T47D (cell line): ENCODE data around the gene CDC34.

Source experiments
- DNase-seq, 2 experiments: peaks; one replicate each; pipeline versions ENCODE4 v3.0.0 to v3.0.0-alpha.2; 2011 to 2012; ENCODE audit warnings: low read depth in 1 of 2, low spot score in 1 of 2
- JUND ChIP-seq: IDR thresholded peaks from 2 replicates; pipeline ENCODE4 v1.6.1; 2012; ENCODE audit warnings: low read depth
- in situ Hi-C: cut with HindIII; loops from 2 replicates; pipeline ENCODE4 v1.10.0; 2016; ENCODE audit warnings: low sequenced_read_pairs, low pct_unique_long_range_greater_than_20kb

The CDC34 gene

DNA sequence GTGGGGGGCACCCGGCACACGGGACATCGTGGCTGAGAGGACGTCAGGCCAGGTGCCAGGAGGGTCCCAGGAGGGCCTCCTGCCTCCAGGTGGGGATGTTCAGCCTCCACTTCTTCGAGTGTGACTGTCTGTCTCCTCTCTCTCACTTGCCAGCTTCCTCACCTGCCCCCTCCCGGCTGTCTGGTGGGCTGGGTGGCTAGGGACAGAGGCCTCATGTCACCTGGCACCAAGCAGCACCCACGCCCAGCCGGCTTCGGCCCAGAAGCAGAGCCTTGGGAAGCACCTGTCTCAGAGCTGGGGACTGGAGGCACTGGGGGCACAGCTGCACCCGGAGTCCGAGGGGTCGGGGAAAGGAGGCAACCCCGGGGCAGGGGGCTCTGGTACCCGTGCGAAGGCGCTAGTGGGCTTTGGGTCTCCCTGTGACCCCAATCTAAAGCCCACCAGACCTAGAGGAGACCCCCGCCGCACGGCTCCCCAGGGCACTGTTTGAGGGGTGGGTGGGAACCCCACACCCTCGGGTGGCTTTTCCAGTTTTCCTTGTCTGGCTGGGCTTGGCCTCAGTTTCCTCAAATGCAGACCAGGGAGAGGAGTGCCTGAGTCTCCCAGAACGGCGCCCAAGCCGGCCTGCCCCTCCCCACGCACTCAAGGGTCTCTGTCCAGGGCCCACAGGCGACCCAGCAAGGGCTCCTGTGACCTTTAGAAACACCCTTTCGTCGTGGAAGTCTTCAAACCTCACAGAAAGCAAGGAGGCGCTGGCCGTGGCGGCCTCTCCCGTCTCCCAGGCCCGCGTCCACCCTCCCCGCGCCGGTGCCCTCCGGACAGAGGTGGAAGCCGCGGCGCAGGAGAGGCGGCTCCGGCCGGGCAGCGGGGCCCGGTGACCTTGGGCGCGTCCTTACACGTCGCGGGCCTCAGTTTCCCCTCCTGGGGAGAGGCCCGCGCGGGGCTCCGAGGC lies 57.5 kb downstream of the CDC34 start:
- in situ Hi-C loops = no loop called here
- peak in 1 of 2 experiments; percentile 42 for DNase-seq
- no peak for TF ChIP-seq JUND

DNA sequence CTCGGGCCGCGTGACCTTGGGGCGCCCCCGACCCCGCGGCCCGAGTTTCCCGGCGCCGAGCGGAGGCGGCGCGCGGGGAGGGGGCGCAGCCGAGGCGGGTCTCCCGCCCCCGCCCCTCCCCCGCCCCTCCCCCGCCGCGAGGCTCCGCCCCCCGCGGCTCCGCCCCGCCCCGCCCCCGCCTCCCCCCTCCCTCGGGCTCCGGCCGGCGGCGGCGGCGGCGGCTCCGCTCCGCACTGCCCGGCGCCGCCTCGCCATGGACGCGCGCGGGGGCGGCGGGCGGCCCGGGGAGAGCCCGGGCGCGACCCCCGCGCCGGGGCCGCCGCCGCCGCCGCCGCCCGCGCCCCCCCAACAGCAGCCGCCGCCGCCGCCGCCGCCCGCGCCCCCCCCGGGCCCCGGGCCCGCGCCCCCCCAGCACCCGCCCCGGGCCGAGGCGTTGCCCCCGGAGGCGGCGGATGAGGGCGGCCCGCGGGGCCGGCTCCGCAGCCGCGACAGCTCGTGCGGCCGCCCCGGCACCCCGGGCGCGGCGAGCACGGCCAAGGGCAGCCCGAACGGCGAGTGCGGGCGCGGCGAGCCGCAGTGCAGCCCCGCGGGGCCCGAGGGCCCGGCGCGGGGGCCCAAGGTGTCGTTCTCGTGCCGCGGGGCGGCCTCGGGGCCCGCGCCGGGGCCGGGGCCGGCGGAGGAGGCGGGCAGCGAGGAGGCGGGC lies 58.3 kb downstream of the CDC34 start, which contains the start of gene HCN2:
Gene HCN2 (plus strand): TSS at position 189 of the 703 bp plus-strand sequence. CDS start 65 bp downstream, at position 254.
- DNase-seq = no peak
- no peak for TF ChIP-seq JUND
- in situ Hi-C loops = no loop called here

DNA sequence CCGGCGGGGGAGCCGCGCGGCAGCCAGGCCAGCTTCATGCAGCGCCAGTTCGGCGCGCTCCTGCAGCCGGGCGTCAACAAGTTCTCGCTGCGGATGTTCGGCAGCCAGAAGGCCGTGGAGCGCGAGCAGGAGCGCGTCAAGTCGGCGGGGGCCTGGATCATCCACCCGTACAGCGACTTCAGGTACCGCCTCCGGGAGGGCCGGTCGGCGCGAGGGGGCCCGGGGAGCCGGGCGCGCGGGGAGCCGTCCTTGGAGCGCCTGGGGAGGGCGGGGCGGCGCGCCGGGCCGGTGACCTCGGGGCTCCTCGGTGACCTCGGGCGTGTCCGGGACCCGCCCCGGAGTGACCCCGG lies 58.8 kb downstream of the CDC34 start:
- TF ChIP-seq JUND = no peak
- in situ Hi-C loops = no loop called here
- no peak for DNase-seq

DNA sequence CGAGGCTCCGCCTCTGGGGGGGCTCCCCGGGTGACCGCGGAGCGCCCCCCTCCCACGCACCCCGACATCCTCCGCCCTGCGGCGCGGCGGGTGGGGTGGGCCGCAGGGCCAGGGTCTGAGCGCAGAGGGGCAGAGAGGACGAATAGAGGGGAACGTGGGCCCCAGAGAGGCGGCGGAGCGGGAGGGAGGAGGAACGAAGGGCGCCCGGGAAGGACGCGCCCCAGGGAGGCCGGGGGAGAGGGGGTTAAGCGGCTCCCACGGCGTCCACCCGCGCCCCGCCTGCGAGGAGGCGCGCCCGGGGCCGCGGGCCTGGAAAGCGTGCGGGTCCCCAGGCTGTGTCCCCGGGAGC lies 59.2 kb downstream of the CDC34 start:
- in situ Hi-C loops = no loop called here
- TF ChIP-seq JUND = no peak
- DNase-seq = no peak

DNA sequence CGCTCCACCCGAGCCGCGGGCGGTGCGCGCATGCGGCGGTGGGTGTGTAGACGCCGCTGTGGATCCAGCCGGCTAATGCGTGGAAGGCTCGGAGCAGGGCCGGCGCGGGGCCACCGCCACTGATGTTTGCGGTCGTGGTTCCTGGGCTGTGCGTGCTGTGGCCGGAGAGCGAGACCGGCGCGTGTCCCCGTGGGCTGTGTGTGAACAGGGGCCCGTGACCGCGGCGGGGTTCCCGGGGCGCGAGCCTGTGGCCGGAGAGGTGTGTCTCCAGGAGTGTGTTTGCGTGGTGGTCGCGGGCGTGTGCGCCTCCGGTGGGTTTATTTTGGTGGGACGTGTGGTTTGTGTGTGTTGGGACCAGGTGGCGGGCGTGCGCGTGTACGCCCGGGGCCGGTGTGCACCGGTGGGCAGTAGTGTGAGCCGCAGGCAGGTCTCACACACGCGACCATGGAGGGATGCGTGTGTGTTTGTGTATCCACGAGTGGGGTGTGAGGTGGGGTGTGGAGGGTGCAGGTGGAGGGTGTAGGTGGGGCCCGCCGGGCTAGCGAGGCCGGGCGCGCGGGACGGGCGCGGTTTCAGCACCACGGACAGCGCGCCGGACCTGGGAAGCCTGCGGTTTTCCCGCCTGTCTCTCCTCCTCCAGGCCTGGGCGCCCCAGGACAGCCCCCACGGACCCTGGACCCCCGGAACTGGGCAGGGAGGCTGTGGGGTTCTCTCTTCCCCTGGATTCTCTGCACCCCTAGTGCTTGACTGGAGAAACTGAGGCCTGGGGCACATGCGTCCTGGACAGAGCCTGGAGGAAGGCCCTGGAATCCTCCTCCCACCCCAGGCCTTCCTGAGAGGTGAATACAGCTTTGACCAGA lies 59.8 kb downstream of the CDC34 start:
- in situ Hi-C loops = no loop called here
- DNase-seq = no peak
- TF ChIP-seq JUND = no peak
